HCT116 (cell line): ENCODE results near the gene ALDH4A1. TPM values are rescaled to one million over a fixed set of nuclear protein-coding genes. Genes with fewer than 3 reads are reported as not detected.
A peak's percentile ranks its signal among the peaks of the same experiment; 100 is the strongest.

Source experiments
- ATAC-seq: fragments of 200-7000 bp; cut with Tn5 transposase; 2 replicates; pipeline ENCODE4 v1.9.1; 2020; ENCODE audit warnings: mild to moderate bottlenecking, moderate library complexity
- BruUV-seq: library from RNA; stranded (reverse); fragments of 400-500 nt; replicated peaks from 2 replicates; lab custom pipeline; 2021; lab: Mats Ljungman, UMichigan
- CTCF ChIA-PET: fragments of 300-600 bp; sonication (Branson Sonifier 250); formaldehyde crosslinking; loops from one replicate; lab custom pipeline; 2021; ENCODE audit warnings: antibody characterized with exemption; lab: Charles Lee
- POLR2A ChIA-PET: fragments of 300-600, 350-600 bp; sonication (Branson Sonifier 250); formaldehyde crosslinking; loops from one replicate; lab custom pipeline; 2021; ENCODE audit warnings: antibody characterized with exemption; lab: Charles Lee
- RAD21 ChIA-PET, 2 experiments: fragments of 300-600 bp; sonication (Branson Sonifier 250); formaldehyde crosslinking; loops; one replicate each; lab custom pipeline; 2023; ENCODE audit warnings: low total read pairs in 2 of 2; ENCODE audit not compliant: uncharacterized antibody in 2 of 2, unreplicated experiment in 2 of 2, low non-redundant PET in 1 of 2; lab: Charles Lee
- DNase-seq: peaks from one replicate; pipeline ENCODE4 v3.0.0-alpha.2; 2010; ENCODE audit warnings: low read depth, low spot score
- H2AFZ ChIP-seq: fragments of 200-600 bp; shearing (Covaris generic), sonication (generic); 2 replicates; pipeline ENCODE4 v1.6.1; 2017; ENCODE audit warnings: low read depth, mixed run types, mixed read lengths, antibody characterized with exemption, low read length; ENCODE audit not compliant: poor library complexity, severe bottlenecking
- H3K27ac ChIP-seq: 2 replicates; pipeline ENCODE4 v1.5.1; 2012; ENCODE audit warnings: low read depth, low read length
- H3K27me3 ChIP-seq: fragments of 200-600 bp; sonication (generic); 2 replicates; pipeline ENCODE4 v1.6.1; 2016; ENCODE audit warnings: mixed run types, low read length, mixed read lengths; ENCODE audit not compliant: insufficient read depth
- H3K36me3 ChIP-seq, 2 experiments: fragments of 200-500 bp in 1 of 2; fragments of 200-600 bp in 1 of 2; sonication (Bioruptor generic) in 1 of 2; sonication (generic) in 1 of 2; 2 replicates each; pipeline versions ENCODE4 v1.5.1 to v1.6.1; 2014 to 2016; ENCODE audit warnings: low read length in 2 of 2, inconsistent platforms in 1 of 2, mixed read lengths in 1 of 2, mixed run types in 1 of 2; ENCODE audit not compliant: insufficient read depth in 2 of 2, control insufficient read depth in 1 of 2
- H3K4me1 ChIP-seq, 2 experiments: fragments of 200-600 bp in 1 of 2; sonication (generic) in 1 of 2; 2 replicates each; pipeline versions ENCODE4 v1.5.1 to v1.6.1; 2012 to 2017; ENCODE audit warnings: low read length in 2 of 2, inconsistent platforms in 1 of 2, mild to moderate bottlenecking in 1 of 2, mixed read lengths in 1 of 2, mixed run types in 1 of 2, moderate library complexity in 1 of 2; ENCODE audit not compliant: insufficient read depth in 2 of 2, control insufficient read depth in 1 of 2
- H3K4me2 ChIP-seq: fragments of 200-600 bp; sonication (generic); 2 replicates; pipeline ENCODE4 v1.6.1; 2017; ENCODE audit warnings: mixed run types, low read length, mixed read lengths
- H3K4me3 ChIP-seq, 2 experiments: fragments of 200-600 bp in 1 of 2; sonication (generic) in 1 of 2; replicated peaks in 1 of 2; 2 replicates each; pipeline ENCODE4 v1.5.1; 2011 to 2016; ENCODE audit warnings: low read length in 2 of 2, control low read depth in 1 of 2, low read depth in 1 of 2, mild to moderate bottlenecking in 1 of 2, mixed read lengths in 1 of 2, mixed run types in 1 of 2
- H3K79me2 ChIP-seq: fragments of 200-600 bp; sonication (generic); 2 replicates; pipeline ENCODE4 v1.6.1; 2017; ENCODE audit warnings: mild to moderate bottlenecking, mixed run types, low read length, moderate library complexity, mixed read lengths; ENCODE audit not compliant: insufficient read depth
- H3K9ac ChIP-seq: fragments of 200-600 bp; sonication (generic); 2 replicates; pipeline ENCODE4 v1.6.1; 2016; ENCODE audit warnings: low read length, mixed read lengths
- H3K9me2 ChIP-seq: fragments of 200-600 bp; sonication (generic), shearing (Covaris generic); 2 replicates; pipeline ENCODE4 v1.6.1; 2017; ENCODE audit warnings: mixed run types, mild to moderate bottlenecking, moderate library complexity; ENCODE audit not compliant: insufficient read depth
- H3K9me3 ChIP-seq, 2 experiments: fragments of 200-500 bp in 1 of 2; fragments of 200-600 bp in 1 of 2; sonication (Bioruptor generic) in 1 of 2; sonication (generic) in 1 of 2; 2 replicates each; pipeline ENCODE4 v1.6.1; 2014 to 2017; ENCODE audit warnings: low read length in 2 of 2, mixed read lengths in 2 of 2, inconsistent platforms in 1 of 2, low read depth in 1 of 2, mild to moderate bottlenecking in 1 of 2, mixed run types in 1 of 2, moderate library complexity in 1 of 2; ENCODE audit not compliant: control insufficient read depth in 1 of 2, insufficient read depth in 1 of 2
- H4K20me1 ChIP-seq: fragments of 200-600 bp; sonication (generic), shearing (Covaris generic); 2 replicates; pipeline ENCODE4 v1.6.1; 2017; ENCODE audit warnings: mixed run types, mild to moderate bottlenecking, moderate library complexity; ENCODE audit not compliant: insufficient read depth
- CEBPB ChIP-seq: IDR thresholded peaks from 2 replicates; pipeline ENCODE4 v1.6.1; 2012; ENCODE audit warnings: low read depth
- EGR1 ChIP-seq: IDR thresholded peaks from 2 replicates; pipeline ENCODE4 v1.6.1; 2012; ENCODE audit warnings: low read depth
- EZH2 ChIP-seq: fragments of 200-600 bp; sonication (generic); IDR thresholded peaks from 2 replicates; pipeline ENCODE4 v1.6.1; 2017; ENCODE audit warnings: antibody characterized with exemption, mixed run types
- FOSL1 ChIP-seq: IDR thresholded peaks from 2 replicates; pipeline ENCODE4 v1.6.1; 2012; ENCODE audit warnings: low read depth
- JUND ChIP-seq: IDR thresholded peaks from 2 replicates; pipeline ENCODE4 v1.6.1; 2012
- MAX ChIP-seq: IDR thresholded peaks from 2 replicates; pipeline ENCODE4 v1.6.1; 2012
- SIN3A ChIP-seq: IDR thresholded peaks from 2 replicates; pipeline ENCODE4 v1.6.1; 2012; ENCODE audit warnings: low read depth
- SP1 ChIP-seq: IDR thresholded peaks from 2 replicates; pipeline ENCODE4 v1.6.1; 2012; ENCODE audit warnings: low read depth
- SRF ChIP-seq: IDR thresholded peaks from 2 replicates; pipeline ENCODE4 v1.6.1; 2012; ENCODE audit warnings: low read depth
- TCF7L2 ChIP-seq: IDR thresholded peaks from 2 replicates; pipeline ENCODE4 v1.7.0; 2011; ENCODE audit warnings: borderline replicate concordance, inconsistent platforms; ENCODE audit not compliant: insufficient read depth, insufficient read length; ENCODE audit errors: extremely low read depth
- YY1 ChIP-seq: IDR thresholded peaks from 2 replicates; pipeline ENCODE4 v1.6.1; 2011; ENCODE audit warnings: low read length, low read depth, moderate library complexity, mild to moderate bottlenecking; ENCODE audit not compliant: insufficient replicate concordance; ENCODE audit errors: extremely low read depth
- ZFX ChIP-seq: fragments of 450-650 bp; IDR thresholded peaks from 2 replicates; pipeline ENCODE4 v1.6.1; 2017
- ZNF274 ChIP-seq: fragments of 200-500 bp; sonication (Bioruptor generic); IDR thresholded peaks from 2 replicates; pipeline ENCODE4 v1.6.1; 2014; ENCODE audit warnings: mild to moderate bottlenecking, low read depth, low read length, inconsistent platforms
- intact Hi-C: fragments of 100-400 bp; cut with micrococcal nuclease; formaldehyde crosslinking; loops from 2 replicates; pipeline ENCODE4 v1.10.0; 2022
- total RNA-seq: library from RNA; stranded (reverse); gene quantifications from one replicate; pipeline ENCODE4 v1.2.1, GENCODE V29; 2021; ENCODE audit not compliant: unreplicated experiment
- TF ChIP-seq, protein P1 (sequence below): IDR thresholded peaks from 2 replicates; pipeline ENCODE4 v1.6.1; 2012; ENCODE audit warnings: low read depth

The ALDH4A1 gene
- total RNA-seq, 1 experiment from 2014 or later, result 12.6 TPM

DNA sequence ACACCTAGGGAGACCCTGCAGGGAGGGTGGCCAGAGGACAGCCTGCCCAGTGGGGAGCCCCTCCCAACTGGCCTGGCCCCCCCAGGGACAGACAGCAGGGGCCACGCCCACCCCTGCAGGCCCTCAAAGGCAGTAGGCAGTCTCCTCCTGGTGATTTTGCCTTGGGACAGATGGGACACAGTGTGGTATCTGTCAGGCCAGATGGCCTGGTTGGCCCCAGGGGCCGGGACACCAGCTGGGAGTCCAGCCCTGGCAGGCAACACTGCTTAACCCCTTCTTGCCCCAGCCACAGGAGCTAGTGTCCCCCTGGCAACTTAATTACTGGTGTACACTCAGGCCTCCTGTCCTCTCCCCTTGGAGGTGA, 36.3 kb upstream of the ALDH4A1 start:
- CTCF ChIA-PET, result no interaction called here
- Histone ChIP-seq H3K4me3 (no peak overlapping the region), H3K4me1 (peaks cover 18 to 54% of the 10 kb centered on the region in 2 experiments; a peak in 3 of 4 replicates)
- TF ChIP-seq CEBPB (no peak), EGR1 (no peak), ZNF274 (no peak), TCF7L2 (no peak), JUND (no peak), SIN3A (no peak), FOSL1 (no peak), MAX (no peak), EZH2 (no peak)
- TF ChIP-seq, all 23 proteins: peak for 0
- H3K27me3 ChIP-seq, result no peaks in the 10 kb centered on the region
- H3K9me2 ChIP-seq, result no peaks in the 10 kb centered on the region
- H3K79me2 ChIP-seq, result peaks cover 87% of the 10 kb centered on the region
- no peak for DNase-seq
- H3K4me2 ChIP-seq, result no peak overlapping the region
- POLR2A ChIA-PET, result interaction anchor here (3.2 kb wide), 1 partner anchor 12 kb away, joined by 13 read pairs; no protein-coding TSS in a partner anchor
- H2AFZ ChIP-seq, result no peak overlapping the region
- no TSS peak for BruUV-seq
- intact Hi-C loops, result no loop called here
- peak overlapping the region; percentile 10; the same call in 1 of the 2 replicates for H3K27ac ChIP-seq
- no peaks in the 10 kb centered on the region for H3K36me3 ChIP-seq
- H3K9ac ChIP-seq, result 0 out of 2 replicates have a peak overlapping the region, but pooled peaks have one; percentile 8
- no peaks in the 10 kb centered on the region for H3K9me3 ChIP-seq
- peaks cover 4% of the 10 kb centered on the region; the same call in 1 of the 2 replicates for H4K20me1 ChIP-seq
- RAD21 ChIA-PET, result no interaction called here
- ATAC-seq, result 0 out of 2 replicates have a peak, but pooled peaks have one; percentile 19

DNA sequence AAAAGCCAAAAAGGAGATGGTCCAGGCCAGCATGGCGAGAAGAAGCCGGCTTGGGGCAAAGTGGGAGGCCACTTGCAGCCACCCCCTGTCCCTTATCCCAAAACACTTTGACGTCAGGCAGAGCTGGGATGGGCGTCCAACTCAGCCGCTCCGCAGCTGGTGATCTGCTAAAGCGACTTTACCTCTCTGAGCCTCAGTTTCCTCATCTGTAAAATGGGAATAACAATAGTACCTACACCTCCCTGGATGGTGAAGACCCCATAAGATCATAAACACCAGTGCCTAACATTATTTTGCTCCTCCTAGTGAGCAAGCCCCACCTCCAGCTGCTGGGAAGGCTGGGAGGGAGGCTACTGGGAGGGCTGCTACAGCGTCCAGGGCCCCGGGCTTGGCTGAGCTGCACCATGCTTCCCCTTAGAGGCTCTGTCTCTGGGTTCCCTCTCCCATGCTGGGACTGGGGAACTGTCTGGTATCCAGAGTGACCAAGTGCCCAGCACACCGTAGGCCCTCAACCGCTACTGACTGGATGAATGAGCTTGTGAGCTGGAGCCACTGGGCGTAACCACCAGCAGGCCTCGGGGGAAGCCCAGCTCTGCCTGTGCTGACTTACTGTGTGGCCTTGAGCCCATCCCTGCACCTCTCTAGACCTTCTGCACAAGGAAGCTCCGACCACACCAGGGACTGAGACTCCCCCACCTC, 35.8 kb upstream of the ALDH4A1 start:
- no peaks in the 10 kb centered on the region for H3K9me3 ChIP-seq
- H3K4me1 ChIP-seq, result peaks cover 18 to 57% of the 10 kb centered on the region in 2 experiments; a peak in 3 of 4 replicates
- peaks cover 85% of the 10 kb centered on the region for H3K79me2 ChIP-seq
- intact Hi-C loops, result no loop called here
- H3K9me2 ChIP-seq, result no peaks in the 10 kb centered on the region
- H3K27me3 ChIP-seq, result no peaks in the 10 kb centered on the region
- POLR2A ChIA-PET, result interaction anchor here (3.2 kb wide), 1 partner anchor 11 kb away, joined by 13 read pairs; no protein-coding TSS in a partner anchor
- no peak overlapping the region for H2AFZ ChIP-seq
- peaks cover 4% of the 10 kb centered on the region; the same call in 1 of the 2 replicates for H4K20me1 ChIP-seq
- RAD21 ChIA-PET, result no interaction called here
- no peak for DNase-seq
- H3K36me3 ChIP-seq, result no peaks in the 10 kb centered on the region
- no peak overlapping the region for H3K4me3 ChIP-seq
- no TSS peak for BruUV-seq
- CTCF ChIA-PET, result no interaction called here
- no peak overlapping the region for H3K9ac ChIP-seq
- peak overlapping the region; percentile 10; the same call in 1 of the 2 replicates for H3K27ac ChIP-seq
- 0 out of 2 replicates have a peak, but pooled peaks have one; percentile 21 for ATAC-seq
- H3K4me2 ChIP-seq, result no peak overlapping the region
- TF ChIP-seq, protein P1, sequence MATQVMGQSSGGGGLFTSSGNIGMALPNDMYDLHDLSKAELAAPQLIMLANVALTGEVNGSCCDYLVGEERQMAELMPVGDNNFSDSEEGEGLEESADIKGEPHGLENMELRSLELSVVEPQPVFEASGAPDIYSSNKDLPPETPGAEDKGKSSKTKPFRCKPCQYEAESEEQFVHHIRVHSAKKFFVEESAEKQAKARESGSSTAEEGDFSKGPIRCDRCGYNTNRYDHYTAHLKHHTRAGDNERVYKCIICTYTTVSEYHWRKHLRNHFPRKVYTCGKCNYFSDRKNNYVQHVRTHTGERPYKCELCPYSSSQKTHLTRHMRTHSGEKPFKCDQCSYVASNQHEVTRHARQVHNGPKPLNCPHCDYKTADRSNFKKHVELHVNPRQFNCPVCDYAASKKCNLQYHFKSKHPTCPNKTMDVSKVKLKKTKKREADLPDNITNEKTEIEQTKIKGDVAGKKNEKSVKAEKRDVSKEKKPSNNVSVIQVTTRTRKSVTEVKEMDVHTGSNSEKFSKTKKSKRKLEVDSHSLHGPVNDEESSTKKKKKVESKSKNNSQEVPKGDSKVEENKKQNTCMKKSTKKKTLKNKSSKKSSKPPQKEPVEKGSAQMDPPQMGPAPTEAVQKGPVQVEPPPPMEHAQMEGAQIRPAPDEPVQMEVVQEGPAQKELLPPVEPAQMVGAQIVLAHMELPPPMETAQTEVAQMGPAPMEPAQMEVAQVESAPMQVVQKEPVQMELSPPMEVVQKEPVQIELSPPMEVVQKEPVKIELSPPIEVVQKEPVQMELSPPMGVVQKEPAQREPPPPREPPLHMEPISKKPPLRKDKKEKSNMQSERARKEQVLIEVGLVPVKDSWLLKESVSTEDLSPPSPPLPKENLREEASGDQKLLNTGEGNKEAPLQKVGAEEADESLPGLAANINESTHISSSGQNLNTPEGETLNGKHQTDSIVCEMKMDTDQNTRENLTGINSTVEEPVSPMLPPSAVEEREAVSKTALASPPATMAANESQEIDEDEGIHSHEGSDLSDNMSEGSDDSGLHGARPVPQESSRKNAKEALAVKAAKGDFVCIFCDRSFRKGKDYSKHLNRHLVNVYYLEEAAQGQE, result no peak
- TF ChIP-seq CEBPB, result no peak
- no peak for TF ChIP-seq YY1
- TF ChIP-seq FOSL1, result no peak
- no peak for TF ChIP-seq ZFX
- TF ChIP-seq EGR1, result no peak
- no peak for TF ChIP-seq TCF7L2
- no peak for TF ChIP-seq SRF
- TF ChIP-seq SP1, result no peak
